Measurements from ENCODE around the gene C14orf39.

C14orf39 gene

GRCh38 chr14:60506985-60507829 is 21.3 kb upstream of the C14orf39 start:
- DNase-seq (ENCODE audit: low read depth), result no peak
- no peak for TF ChIP-seq CTCF (IDR thresholded peaks at IDR 0.05; ENCODE audit: insufficient read depth, low read depth, low read length, missing control alignments)
- H3K4me3 ChIP-seq (ENCODE audit: low read length), result no peak overlapping the region

GRCh38 chr14:60506462-60506984 is 20.7 kb upstream of the C14orf39 start:
- no peak overlapping the region for H3K4me3 ChIP-seq (ENCODE audit: low read length)
- TF ChIP-seq CTCF (IDR thresholded peaks at IDR 0.05; ENCODE audit: insufficient read depth, low read depth, low read length, missing control alignments), result no peak
- DNase-seq (ENCODE audit: low read depth), result no peak

GRCh38 chr14:60506010-60506409 is 20.1 kb upstream of the C14orf39 start:
- no peak for DNase-seq (ENCODE audit: low read depth)
- no peak overlapping the region for H3K4me3 ChIP-seq (ENCODE audit: low read length)
- no peak for TF ChIP-seq CTCF (IDR thresholded peaks at IDR 0.05; ENCODE audit: insufficient read depth, low read depth, low read length, missing control alignments)

GRCh38 chr14:60505448-60505847 is 19.6 kb upstream of the C14orf39 start:
- DNase-seq (ENCODE audit: low read depth), result no peak
- no peak overlapping the region for H3K4me3 ChIP-seq (ENCODE audit: low read length)
- no peak for TF ChIP-seq CTCF (IDR thresholded peaks at IDR 0.05; ENCODE audit: insufficient read depth, low read depth, low read length, missing control alignments)

- no peak for DNase-seq (ENCODE audit: low read depth)
- TF ChIP-seq CTCF (IDR thresholded peaks at IDR 0.05; ENCODE audit: insufficient read depth, low read depth, low read length, missing control alignments), result no peak
- no peak overlapping the region for H3K4me3 ChIP-seq (ENCODE audit: low read length)
These were observed 16.7 kb upstream of the C14orf39 start for GRCh38 chr14:60502541-60502940.

GRCh38 chr14:60495946-60496345 is 10.1 kb upstream of the C14orf39 start:
- TF ChIP-seq CTCF (IDR thresholded peaks at IDR 0.05; ENCODE audit: insufficient read depth, low read depth, low read length, missing control alignments), result no peak
- H3K4me3 ChIP-seq (ENCODE audit: low read length), result no peak overlapping the region
- peak; percentile 31 for DNase-seq (ENCODE audit: low read depth)

- no peak for DNase-seq (ENCODE audit: low read depth)
- H3K4me3 ChIP-seq (ENCODE audit: low read length), result no peak overlapping the region
- TF ChIP-seq CTCF (IDR thresholded peaks at IDR 0.05; ENCODE audit: insufficient read depth, low read depth, low read length, missing control alignments), result no peak
These were observed 4.4 kb upstream of the C14orf39 start for GRCh38 chr14:60490270-60490669.

Measured in epithelial cell of esophagus (primary cell).